Stimulated activated CD8-positive, alpha-beta memory T cell treated with anti-CD3 and anti-CD28 coated beads, Interleukin-2, amount 100 ng/mL, for 1 hour (primary cell): ENCODE measurements around the gene IQGAP1.
A peak's percentile ranks its signal among the peaks of the same experiment; 100 is the strongest.
"Not testable (repeated sequence)": the region's sequence is repeated elsewhere in the genome, so short reads cannot be mapped to it uniquely, and the experiment has no call there.

ENCODE experiments used
- DNase-seq, 2 donors: peaks; one replicate each; pipeline ENCODE4 v3.0.0-alpha.2; 2020; ENCODE audit warnings: low read depth in 2 of 2

The IQGAP1 gene

GRCh38 chr15:90387534-90388461, at the start of gene IQGAP1:
IQGAP1 (plus strand) TSS chr15:90388242; CDS start chr15:90388342, 100 bp downstream.
- DNase-seq = peak; percentile 92 to 93

GRCh38 chr15:90338532-90338931, 49.5 kb upstream of the IQGAP1 start:
- no peak for DNase-seq

GRCh38 chr15:90340345-90340744, 47.7 kb upstream of the IQGAP1 start:
- DNase-seq = no peak

GRCh38 chr15:90343302-90343790, 44.7 kb upstream of the IQGAP1 start:
- DNase-seq = no peak

GRCh38 chr15:90344662-90345061, 43.4 kb upstream of the IQGAP1 start:
- no peak for DNase-seq

GRCh38 chr15:90345857-90346256, 42.2 kb upstream of the IQGAP1 start:
- DNase-seq = no peak

- not testable (repeated sequence) for DNase-seq
These were observed 40.5 kb upstream of the IQGAP1 start for GRCh38 chr15:90347431-90348065.

- DNase-seq = no peak
These were observed 39.6 kb upstream of the IQGAP1 start for GRCh38 chr15:90348456-90348855.

- no peak for DNase-seq
These were observed 39.0 kb upstream of the IQGAP1 start for GRCh38 chr15:90349072-90349471.

GRCh38 chr15:90349821-90350220, 38.2 kb upstream of the IQGAP1 start:
- DNase-seq = no peak

- no peak for DNase-seq
These were observed 36.4 kb upstream of the IQGAP1 start for GRCh38 chr15:90351479-90352106.

- DNase-seq = peak; percentile 68 to 75
These were observed 35.7 kb upstream of the IQGAP1 start, which contains the start of gene ZNF774 for GRCh38 chr15:90352107-90352893. ZNF774 (plus strand) TSS chr15:90352284; CDS start chr15:90354661, 2,377 bp downstream.

GRCh38 chr15:90354986-90355385, 33.1 kb upstream of the IQGAP1 start:
- no peak for DNase-seq

GRCh38 chr15:90358124-90359033, 29.7 kb upstream of the IQGAP1 start:
- DNase-seq = no peak

GRCh38 chr15:90360746-90361145, 27.3 kb upstream of the IQGAP1 start:
- no peak for DNase-seq

- DNase-seq = no peak
These were observed 25.2 kb upstream of the IQGAP1 start for GRCh38 chr15:90362936-90363212.

- no peak for DNase-seq
These were observed 23.8 kb upstream of the IQGAP1 start for GRCh38 chr15:90364251-90364650.

GRCh38 chr15:90365414-90366055, 22.5 kb upstream of the IQGAP1 start:
- no peak for DNase-seq

GRCh38 chr15:90367576-90367975, 20.5 kb upstream of the IQGAP1 start:
- DNase-seq = no peak

- DNase-seq = no peak
These were observed 13.0 kb upstream of the IQGAP1 start for GRCh38 chr15:90375071-90375470.
